ENCODE results near the gene DENND1C.

The DENND1C gene

GRCh38 chr19:6490134-6490533 lies 8.5 kb upstream of the DENND1C start:
- TF ChIP-seq SIN3A (IDR thresholded peaks at IDR 0.05; ENCODE audit: borderline replicate concordance, insufficient read depth, low read length) (no peak), POLR2AphosphoS5 (IDR thresholded peaks at IDR 0.05; ENCODE audit: low read depth, low read length) (no peak), TAF1 (IDR thresholded peaks at IDR 0.05; ENCODE audit: borderline replicate concordance, insufficient read depth, low read length) (no peak), FOXP2 (optimal IDR thresholded peaks at IDR 0.05; ENCODE audit: borderline replicate concordance, extremely low read depth, extremely low read length, insufficient read depth) (no peak)
- TF ChIP-seq, protein P1, sequence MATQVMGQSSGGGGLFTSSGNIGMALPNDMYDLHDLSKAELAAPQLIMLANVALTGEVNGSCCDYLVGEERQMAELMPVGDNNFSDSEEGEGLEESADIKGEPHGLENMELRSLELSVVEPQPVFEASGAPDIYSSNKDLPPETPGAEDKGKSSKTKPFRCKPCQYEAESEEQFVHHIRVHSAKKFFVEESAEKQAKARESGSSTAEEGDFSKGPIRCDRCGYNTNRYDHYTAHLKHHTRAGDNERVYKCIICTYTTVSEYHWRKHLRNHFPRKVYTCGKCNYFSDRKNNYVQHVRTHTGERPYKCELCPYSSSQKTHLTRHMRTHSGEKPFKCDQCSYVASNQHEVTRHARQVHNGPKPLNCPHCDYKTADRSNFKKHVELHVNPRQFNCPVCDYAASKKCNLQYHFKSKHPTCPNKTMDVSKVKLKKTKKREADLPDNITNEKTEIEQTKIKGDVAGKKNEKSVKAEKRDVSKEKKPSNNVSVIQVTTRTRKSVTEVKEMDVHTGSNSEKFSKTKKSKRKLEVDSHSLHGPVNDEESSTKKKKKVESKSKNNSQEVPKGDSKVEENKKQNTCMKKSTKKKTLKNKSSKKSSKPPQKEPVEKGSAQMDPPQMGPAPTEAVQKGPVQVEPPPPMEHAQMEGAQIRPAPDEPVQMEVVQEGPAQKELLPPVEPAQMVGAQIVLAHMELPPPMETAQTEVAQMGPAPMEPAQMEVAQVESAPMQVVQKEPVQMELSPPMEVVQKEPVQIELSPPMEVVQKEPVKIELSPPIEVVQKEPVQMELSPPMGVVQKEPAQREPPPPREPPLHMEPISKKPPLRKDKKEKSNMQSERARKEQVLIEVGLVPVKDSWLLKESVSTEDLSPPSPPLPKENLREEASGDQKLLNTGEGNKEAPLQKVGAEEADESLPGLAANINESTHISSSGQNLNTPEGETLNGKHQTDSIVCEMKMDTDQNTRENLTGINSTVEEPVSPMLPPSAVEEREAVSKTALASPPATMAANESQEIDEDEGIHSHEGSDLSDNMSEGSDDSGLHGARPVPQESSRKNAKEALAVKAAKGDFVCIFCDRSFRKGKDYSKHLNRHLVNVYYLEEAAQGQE (IDR thresholded peaks at IDR 0.05; ENCODE audit: insufficient read depth in 1 of 2, low read depth in 2 of 2, low read length in 2 of 2) = no peak

DNA sequence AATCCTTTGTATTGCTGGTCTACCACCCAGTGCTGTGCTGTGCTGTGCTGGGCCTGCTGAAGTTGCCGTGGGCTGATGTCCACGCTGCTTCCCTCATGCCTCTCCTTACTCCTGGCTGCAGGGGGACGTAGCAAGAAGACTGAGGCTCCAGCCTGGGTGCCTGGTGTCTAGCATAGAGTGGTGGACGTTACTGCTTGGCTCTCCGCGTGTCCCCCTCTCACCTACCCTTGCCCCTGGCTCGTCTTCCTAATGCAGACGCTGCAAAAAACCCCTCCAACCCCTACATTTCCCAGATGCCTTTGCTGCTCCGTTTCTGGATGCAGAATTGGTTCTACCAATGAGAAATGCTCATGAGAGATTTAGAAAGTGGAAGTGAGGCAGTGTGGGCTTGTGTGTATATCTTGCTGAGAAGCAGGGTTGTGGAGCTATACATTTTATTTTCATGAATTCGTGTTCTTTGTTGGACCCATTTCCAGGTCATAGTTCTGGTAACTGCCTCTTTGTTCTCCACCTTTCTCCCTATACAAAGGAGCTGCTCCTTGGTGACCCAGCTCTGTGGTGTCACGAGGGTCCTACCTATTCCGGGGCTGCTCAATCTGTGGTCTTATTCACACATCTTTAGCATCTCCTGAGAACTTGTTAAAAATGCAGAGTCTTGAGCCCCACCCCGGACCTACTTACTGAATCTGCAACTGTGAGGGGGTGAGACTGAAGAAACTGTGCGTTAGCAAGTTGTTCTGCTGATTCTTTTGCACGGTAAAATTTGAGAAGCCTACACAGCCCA lies 7.9 kb upstream of the DENND1C start:
- TF ChIP-seq POLR2AphosphoS5 (IDR thresholded peaks at IDR 0.05; ENCODE audit: low read depth, low read length) = no peak
- TF ChIP-seq, protein P1 (IDR thresholded peaks at IDR 0.05; ENCODE audit: insufficient read depth in 1 of 2, low read depth in 2 of 2, low read length in 2 of 2) = no peak
- no peak for TF ChIP-seq TAF1 (IDR thresholded peaks at IDR 0.05; ENCODE audit: borderline replicate concordance, insufficient read depth, low read length)
- no peak for TF ChIP-seq SIN3A (IDR thresholded peaks at IDR 0.05; ENCODE audit: borderline replicate concordance, insufficient read depth, low read length)
- TF ChIP-seq FOXP2 (optimal IDR thresholded peaks at IDR 0.05; ENCODE audit: borderline replicate concordance, extremely low read depth, extremely low read length, insufficient read depth) = no peak

GRCh38 chr19:6484831-6485230 lies 3.2 kb upstream of the DENND1C start:
- no peak for TF ChIP-seq TAF1 (IDR thresholded peaks at IDR 0.05; ENCODE audit: borderline replicate concordance, insufficient read depth, low read length)
- TF ChIP-seq FOXP2 (optimal IDR thresholded peaks at IDR 0.05; ENCODE audit: borderline replicate concordance, extremely low read depth, extremely low read length, insufficient read depth) = no peak
- TF ChIP-seq, protein P1 (IDR thresholded peaks at IDR 0.05; ENCODE audit: insufficient read depth in 1 of 2, low read depth in 2 of 2, low read length in 2 of 2) = no peak
- TF ChIP-seq SIN3A (IDR thresholded peaks at IDR 0.05; ENCODE audit: borderline replicate concordance, insufficient read depth, low read length) = no peak
- TF ChIP-seq POLR2AphosphoS5 (IDR thresholded peaks at IDR 0.05; ENCODE audit: low read depth, low read length) = no peak

GRCh38 chr19:6484230-6484629 lies 2.6 kb upstream of the DENND1C start:
- TF ChIP-seq FOXP2 (optimal IDR thresholded peaks at IDR 0.05; ENCODE audit: borderline replicate concordance, extremely low read depth, extremely low read length, insufficient read depth) = no peak
- TF ChIP-seq, protein P1 (IDR thresholded peaks at IDR 0.05; ENCODE audit: insufficient read depth in 1 of 2, low read depth in 2 of 2, low read length in 2 of 2) = no peak
- no peak for TF ChIP-seq POLR2AphosphoS5 (IDR thresholded peaks at IDR 0.05; ENCODE audit: low read depth, low read length)
- no peak for TF ChIP-seq TAF1 (IDR thresholded peaks at IDR 0.05; ENCODE audit: borderline replicate concordance, insufficient read depth, low read length)
- TF ChIP-seq SIN3A (IDR thresholded peaks at IDR 0.05; ENCODE audit: borderline replicate concordance, insufficient read depth, low read length) = no peak
